Ammon's horn (tissue), 1 donor: ENCODE results near the gene TLE2.
A peak's percentile ranks its signal among the peaks of the same experiment; 100 is the strongest.

Source experiments
- DNase-seq: peaks from one replicate; pipeline ENCODE4 v3.0.0-alpha.2; 2016; ENCODE audit warnings: low spot score

TLE2 gene

GRCh38 chr19:3029065-3029923 is at the start of gene TLE2:
TSS of gene TLE2 (minus strand) at chr19:3029280. CDS start at chr19:3028904, 376 bp downstream.
- no peak for DNase-seq

DNA sequence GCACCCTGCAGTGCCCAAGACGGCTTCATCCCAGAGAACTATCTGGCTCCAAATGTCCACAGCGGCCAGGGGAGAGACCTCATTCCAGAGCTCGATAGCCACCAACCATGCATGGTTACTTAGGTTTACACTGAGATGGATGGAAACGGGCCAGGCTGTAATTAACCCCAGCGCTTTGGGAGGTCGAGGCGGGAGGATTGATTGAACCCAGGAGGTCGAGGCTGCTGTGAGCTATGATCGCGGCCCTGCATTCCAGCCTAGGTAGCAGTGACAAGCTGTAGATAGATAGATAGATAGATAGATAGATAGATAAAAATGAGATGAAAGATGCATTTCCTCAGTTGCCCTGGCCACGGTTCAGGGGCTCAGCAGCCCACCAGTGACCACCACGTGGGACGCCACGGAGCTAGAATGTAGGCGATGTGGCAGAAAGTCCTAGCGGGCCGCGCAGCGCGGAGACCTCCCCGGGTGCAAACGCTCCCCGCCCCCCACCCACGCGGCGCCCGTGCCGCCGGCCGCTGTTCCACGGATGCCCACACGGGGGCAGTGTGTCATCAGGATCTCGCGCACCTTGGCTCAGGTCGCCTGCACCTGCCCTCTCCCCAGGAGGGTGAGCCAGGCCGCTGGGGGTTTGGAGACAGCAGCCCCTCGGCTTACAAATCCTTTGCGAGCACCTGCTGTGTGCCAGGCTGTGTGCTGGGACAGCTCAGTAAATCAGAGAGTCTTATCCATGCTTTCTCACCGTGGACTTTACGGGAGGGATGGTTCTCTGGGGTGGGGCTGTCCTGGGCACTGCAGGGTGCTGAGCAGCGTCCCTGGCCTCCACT is 46.7 kb upstream of the TLE2 start:
- DNase-seq = no peak

- DNase-seq = no peak
Measured at GRCh38 chr19:3073931-3074595, 45.0 kb upstream of the TLE2 start.

GRCh38 chr19:3073159-3073563 is 44.1 kb upstream of the TLE2 start:
- no peak for DNase-seq

DNA sequence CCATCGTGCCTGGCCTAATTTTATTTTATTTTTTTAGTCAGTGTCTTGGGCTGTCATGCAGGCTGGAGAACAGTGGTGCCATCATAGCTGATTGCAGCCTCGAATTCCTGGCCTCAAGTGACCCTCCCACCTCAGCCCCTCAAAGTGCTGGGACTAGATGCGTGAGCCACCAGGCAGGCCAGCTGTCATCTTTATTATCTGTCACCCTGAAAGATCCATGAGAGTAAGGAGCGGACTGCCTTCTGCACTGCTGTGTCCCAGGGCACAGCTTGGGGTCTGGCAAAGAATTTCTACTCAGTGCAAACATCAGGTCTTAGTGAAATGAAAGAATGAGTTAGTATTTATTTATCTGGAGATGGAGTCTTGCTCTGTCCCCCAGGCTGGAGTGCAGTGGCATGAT is 42.7 kb upstream of the TLE2 start:
- DNase-seq = no peak

DNA sequence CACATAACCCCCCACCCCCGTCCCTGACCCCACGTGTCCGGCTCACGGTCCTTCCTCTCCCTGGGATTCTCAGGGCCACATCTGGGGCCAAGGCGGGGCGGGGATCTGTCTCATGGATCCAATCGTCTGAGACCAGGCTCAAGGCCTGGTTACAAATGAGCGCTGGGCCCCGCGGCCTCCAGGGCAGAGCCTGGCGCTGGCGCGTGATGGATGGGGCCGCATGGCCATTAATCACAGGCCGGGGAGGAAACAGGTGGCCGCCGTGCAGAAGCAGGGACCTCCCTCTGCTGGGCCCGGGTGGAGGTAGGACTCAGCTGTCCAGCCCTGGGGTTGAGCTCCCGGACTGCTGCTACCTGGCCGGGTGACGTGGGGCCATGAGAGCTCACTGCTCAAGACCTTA is 39.0 kb upstream of the TLE2 start:
- DNase-seq = no peak

- DNase-seq = no peak
Measured at GRCh38 chr19:3067563-3067962, 38.5 kb upstream of the TLE2 start.

DNA sequence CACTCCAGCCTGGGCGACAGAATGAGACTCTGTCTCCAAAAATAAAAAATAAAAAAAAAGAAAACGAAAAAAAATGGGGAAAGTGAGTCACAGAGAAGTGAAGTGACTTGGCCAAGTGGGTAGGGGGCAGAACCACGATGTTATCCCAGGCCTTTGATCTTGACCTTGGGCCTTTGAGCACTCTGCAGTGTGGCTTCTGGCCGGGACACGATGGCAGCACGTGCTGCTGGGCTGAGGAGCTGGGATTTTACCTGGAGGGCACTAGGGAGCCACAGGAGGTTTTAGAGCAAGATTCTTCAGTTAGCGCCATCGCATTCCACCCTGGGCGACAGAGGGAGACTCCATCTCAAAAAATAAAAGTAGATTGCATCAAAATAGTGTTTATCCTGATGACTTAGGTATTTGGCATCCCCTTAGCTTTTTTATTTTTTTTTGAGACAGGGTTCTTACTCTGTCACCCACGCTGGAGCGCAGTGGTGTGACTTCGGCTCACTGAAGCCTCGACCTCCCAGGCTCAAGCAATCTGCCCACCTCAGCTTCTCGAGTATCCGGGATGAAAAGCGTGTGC is 37.5 kb upstream of the TLE2 start:
- DNase-seq = no peak

- no peak for DNase-seq
Measured at GRCh38 chr19:3065675-3066357, 36.7 kb upstream of the TLE2 start.

- DNase-seq = no peak
Measured at GRCh38 chr19:3064011-3064330, 34.9 kb upstream of the TLE2 start.

DNA sequence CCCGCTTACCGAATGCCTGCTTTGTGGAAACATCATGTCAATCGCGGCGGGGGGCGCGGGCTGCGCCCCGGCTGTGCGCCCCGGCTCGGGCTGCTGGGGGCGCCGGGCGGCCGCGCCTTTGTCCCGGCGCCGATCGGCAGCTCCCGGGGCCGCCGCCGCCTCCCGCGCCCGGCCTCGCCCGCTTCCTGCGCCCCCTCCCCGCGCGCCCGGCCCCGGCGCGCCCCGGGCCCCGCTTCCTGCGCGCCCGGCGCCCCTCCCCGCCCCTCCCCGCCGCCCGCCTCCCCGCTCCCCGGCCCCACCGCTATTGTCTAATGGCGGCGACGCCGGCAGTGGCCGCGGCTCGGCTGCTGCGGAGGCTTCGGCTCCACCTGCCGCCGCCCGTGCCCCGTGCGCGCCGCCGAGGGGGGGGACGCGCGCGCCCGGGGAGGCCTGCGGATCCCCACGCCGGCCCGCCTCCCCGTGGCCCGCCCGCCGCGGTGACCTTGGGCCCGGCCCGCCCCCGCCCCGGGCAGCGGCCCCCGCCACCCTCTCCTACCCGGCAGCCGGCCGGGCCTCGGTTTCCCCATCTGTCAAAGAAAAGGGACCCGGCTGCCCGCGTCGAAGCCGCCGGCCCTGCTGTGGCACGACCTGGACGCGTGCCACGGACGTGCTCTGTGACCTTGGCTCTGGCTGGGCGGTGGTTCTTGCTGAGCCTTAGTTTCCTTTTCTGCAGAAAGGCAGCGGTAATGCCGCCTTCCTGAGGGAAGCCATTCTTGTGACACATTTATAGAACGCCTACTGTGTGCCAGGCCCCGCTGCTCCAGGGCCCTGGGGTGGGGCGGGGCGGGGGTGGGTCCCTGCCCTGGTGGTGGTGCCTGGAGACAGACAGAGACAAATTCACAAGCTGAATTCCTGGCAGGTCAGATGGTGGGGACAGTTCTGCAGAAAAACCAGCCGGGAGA is 33.4 kb upstream of the TLE2 start, which contains the start of gene TLE5:
TSS of gene TLE5 (minus strand) at position 331 of the 941 bp plus-strand sequence. CDS start at position 36, 295 bp downstream.
- DNase-seq = peak; percentile 42

GRCh38 chr19:3061182-3062161 is 32.4 kb upstream of the TLE2 start:
- peak; percentile 51 for DNase-seq

GRCh38 chr19:3060857-3061181 is 31.7 kb upstream of the TLE2 start:
- no peak for DNase-seq

DNA sequence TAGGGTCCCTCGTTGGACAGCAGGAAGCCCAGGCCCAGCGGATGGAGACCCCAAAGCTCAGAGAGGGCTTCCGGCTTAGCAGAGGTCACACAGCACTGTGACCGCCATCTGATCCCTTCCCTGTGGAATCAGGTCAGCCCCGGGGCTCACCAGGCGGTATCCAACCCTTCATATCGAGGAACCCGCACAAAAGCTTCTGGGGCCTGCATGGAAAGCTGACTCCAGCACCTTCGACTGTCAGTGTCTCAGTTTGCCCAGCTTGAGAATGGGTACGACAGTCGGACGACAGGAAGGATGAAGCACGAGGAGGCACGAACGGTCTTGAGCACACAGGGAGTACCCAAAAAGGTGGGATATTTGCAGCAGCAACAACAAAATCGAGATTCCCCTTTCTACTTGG is 30.6 kb upstream of the TLE2 start:
- DNase-seq = no peak

GRCh38 chr19:3058821-3059314 is 29.8 kb upstream of the TLE2 start:
- DNase-seq = no peak

- no peak for DNase-seq
Measured at GRCh38 chr19:3058009-3058820, 29.1 kb upstream of the TLE2 start.

- peak; percentile 78 for DNase-seq
Measured at GRCh38 chr19:3057275-3057714, 28.2 kb upstream of the TLE2 start.

GRCh38 chr19:3056417-3057088 is 27.5 kb upstream of the TLE2 start:
- no peak for DNase-seq
